ENCODE measurements around the gene LITAF. TPM values are rescaled to one million over a fixed set of nuclear protein-coding genes. Genes with fewer than 3 reads are reported as not detected.

Gene LITAF
- polyA plus RNA-seq, 1 donor from 2014 or later = 0.31 TPM

DNA sequence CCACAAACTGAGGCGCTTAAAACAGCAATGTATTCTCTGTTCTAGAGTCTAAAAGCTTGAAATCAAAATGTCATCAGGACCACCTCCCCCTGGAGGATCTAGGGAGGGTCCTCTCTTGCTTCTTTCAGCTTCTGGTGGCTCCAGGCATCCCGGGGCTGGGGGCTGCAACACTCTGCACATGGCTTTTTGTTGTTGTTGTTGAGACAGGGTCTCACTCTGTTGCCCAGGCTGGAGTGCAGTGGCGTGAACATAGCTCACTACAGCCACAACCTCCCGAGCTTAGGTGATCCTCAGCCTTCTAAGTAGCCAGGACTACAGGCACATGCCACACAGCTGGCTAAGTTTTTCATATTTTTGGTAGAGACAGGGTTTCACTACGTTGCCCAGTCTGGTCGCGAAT lies 44.5 kb upstream of the LITAF start:
- no peak overlapping the region for H3K27ac ChIP-seq (ENCODE audit: low read length)
- H3K4me2 ChIP-seq (ENCODE audit: low read length) = no peak overlapping the region
- no peak for TF ChIP-seq EP300 (conservative IDR thresholded peaks at IDR 0.05; ENCODE audit: poor library complexity, severe bottlenecking)
- TF ChIP-seq SMC3 (conservative IDR thresholded peaks at IDR 0.05; ENCODE audit: poor library complexity) = no peak
- no peak for TF ChIP-seq TAF1 (IDR thresholded peaks at IDR 0.05; ENCODE audit: low read depth)
- TF ChIP-seq, protein P1, sequence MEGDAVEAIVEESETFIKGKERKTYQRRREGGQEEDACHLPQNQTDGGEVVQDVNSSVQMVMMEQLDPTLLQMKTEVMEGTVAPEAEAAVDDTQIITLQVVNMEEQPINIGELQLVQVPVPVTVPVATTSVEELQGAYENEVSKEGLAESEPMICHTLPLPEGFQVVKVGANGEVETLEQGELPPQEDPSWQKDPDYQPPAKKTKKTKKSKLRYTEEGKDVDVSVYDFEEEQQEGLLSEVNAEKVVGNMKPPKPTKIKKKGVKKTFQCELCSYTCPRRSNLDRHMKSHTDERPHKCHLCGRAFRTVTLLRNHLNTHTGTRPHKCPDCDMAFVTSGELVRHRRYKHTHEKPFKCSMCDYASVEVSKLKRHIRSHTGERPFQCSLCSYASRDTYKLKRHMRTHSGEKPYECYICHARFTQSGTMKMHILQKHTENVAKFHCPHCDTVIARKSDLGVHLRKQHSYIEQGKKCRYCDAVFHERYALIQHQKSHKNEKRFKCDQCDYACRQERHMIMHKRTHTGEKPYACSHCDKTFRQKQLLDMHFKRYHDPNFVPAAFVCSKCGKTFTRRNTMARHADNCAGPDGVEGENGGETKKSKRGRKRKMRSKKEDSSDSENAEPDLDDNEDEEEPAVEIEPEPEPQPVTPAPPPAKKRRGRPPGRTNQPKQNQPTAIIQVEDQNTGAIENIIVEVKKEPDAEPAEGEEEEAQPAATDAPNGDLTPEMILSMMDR (IDR thresholded peaks at IDR 0.05; ENCODE audit: poor library complexity, severe bottlenecking) = no peak
- TF ChIP-seq POLR2AphosphoS5 (IDR thresholded peaks at IDR 0.05) = no peak
- no peak for TF ChIP-seq MXI1 (conservative IDR thresholded peaks at IDR 0.05; ENCODE audit: poor library complexity, severe bottlenecking)
- TF ChIP-seq RAD21 (conservative IDR thresholded peaks at IDR 0.05) = no peak
- TF ChIP-seq, protein P2, sequence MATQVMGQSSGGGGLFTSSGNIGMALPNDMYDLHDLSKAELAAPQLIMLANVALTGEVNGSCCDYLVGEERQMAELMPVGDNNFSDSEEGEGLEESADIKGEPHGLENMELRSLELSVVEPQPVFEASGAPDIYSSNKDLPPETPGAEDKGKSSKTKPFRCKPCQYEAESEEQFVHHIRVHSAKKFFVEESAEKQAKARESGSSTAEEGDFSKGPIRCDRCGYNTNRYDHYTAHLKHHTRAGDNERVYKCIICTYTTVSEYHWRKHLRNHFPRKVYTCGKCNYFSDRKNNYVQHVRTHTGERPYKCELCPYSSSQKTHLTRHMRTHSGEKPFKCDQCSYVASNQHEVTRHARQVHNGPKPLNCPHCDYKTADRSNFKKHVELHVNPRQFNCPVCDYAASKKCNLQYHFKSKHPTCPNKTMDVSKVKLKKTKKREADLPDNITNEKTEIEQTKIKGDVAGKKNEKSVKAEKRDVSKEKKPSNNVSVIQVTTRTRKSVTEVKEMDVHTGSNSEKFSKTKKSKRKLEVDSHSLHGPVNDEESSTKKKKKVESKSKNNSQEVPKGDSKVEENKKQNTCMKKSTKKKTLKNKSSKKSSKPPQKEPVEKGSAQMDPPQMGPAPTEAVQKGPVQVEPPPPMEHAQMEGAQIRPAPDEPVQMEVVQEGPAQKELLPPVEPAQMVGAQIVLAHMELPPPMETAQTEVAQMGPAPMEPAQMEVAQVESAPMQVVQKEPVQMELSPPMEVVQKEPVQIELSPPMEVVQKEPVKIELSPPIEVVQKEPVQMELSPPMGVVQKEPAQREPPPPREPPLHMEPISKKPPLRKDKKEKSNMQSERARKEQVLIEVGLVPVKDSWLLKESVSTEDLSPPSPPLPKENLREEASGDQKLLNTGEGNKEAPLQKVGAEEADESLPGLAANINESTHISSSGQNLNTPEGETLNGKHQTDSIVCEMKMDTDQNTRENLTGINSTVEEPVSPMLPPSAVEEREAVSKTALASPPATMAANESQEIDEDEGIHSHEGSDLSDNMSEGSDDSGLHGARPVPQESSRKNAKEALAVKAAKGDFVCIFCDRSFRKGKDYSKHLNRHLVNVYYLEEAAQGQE (IDR thresholded peaks at IDR 0.05; ENCODE audit: borderline replicate concordance) = no peak
- no peak for TF ChIP-seq EZH2 (IDR thresholded peaks at IDR 0.05; ENCODE audit: borderline replicate concordance, insufficient read depth, low read length, poor library complexity, severe bottlenecking)
- H3F3A ChIP-seq (ENCODE audit: insufficient read depth, low read length, poor library complexity, severe bottlenecking) = no peaks in the 10 kb centered on the region
- H3K9ac ChIP-seq (ENCODE audit: low read length) = no peak overlapping the region
- H3K27me3 ChIP-seq (ENCODE audit: insufficient read depth, low read depth, low read length) = no peaks in the 10 kb centered on the region
- no peaks in the 10 kb centered on the region for H3K79me2 ChIP-seq (replicated peaks; ENCODE audit: insufficient read depth, low read length)
- H2AFZ ChIP-seq (ENCODE audit: low read depth, low read length) = no peak overlapping the region
- no peak overlapping the region for H3K4me3 ChIP-seq (ENCODE audit: low read length)
- no peaks in the 10 kb centered on the region for H3K9me3 ChIP-seq (ENCODE audit: low read length)
- no peaks in the 10 kb centered on the region for H3K36me3 ChIP-seq (ENCODE audit: insufficient read depth, low read length)
- H3K9me2 ChIP-seq (ENCODE audit: insufficient read depth, low read length) = no peaks in the 10 kb centered on the region
- no peaks in the 10 kb centered on the region for H4K20me1 ChIP-seq (ENCODE audit: insufficient read depth)

DNA sequence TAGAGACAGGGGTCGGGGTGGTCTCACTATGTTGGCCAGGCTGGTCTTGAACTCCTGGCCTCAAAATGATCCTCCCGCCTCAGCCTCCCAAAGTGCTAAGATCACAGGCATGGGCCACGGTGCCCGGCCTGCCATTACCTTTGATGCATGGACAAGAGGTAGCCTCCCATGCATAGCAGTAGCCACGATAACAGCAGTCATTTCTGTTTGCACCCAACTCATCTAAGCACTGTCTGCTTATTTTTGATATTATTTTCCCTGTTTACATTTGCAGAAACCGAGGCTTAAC lies 44.0 kb upstream of the LITAF start:
- no peak overlapping the region for H3K9ac ChIP-seq (ENCODE audit: low read length)
- H3F3A ChIP-seq (ENCODE audit: insufficient read depth, low read length, poor library complexity, severe bottlenecking) = no peaks in the 10 kb centered on the region
- H3K27me3 ChIP-seq (ENCODE audit: insufficient read depth, low read depth, low read length) = no peaks in the 10 kb centered on the region
- no peaks in the 10 kb centered on the region for H4K20me1 ChIP-seq (ENCODE audit: insufficient read depth)
- no peaks in the 10 kb centered on the region for H3K36me3 ChIP-seq (ENCODE audit: insufficient read depth, low read length)
- H3K79me2 ChIP-seq (replicated peaks; ENCODE audit: insufficient read depth, low read length) = no peaks in the 10 kb centered on the region
- no peak overlapping the region for H3K4me2 ChIP-seq (ENCODE audit: low read length)
- no peak overlapping the region for H2AFZ ChIP-seq (ENCODE audit: low read depth, low read length)
- TF ChIP-seq RAD21 (conservative IDR thresholded peaks at IDR 0.05) = no peak
- no peak for TF ChIP-seq POLR2AphosphoS5 (IDR thresholded peaks at IDR 0.05)
- no peak for TF ChIP-seq EP300 (conservative IDR thresholded peaks at IDR 0.05; ENCODE audit: poor library complexity, severe bottlenecking)
- TF ChIP-seq TAF1 (IDR thresholded peaks at IDR 0.05; ENCODE audit: low read depth) = no peak
- no peak for TF ChIP-seq SMC3 (conservative IDR thresholded peaks at IDR 0.05; ENCODE audit: poor library complexity)
- H3K9me2 ChIP-seq (ENCODE audit: insufficient read depth, low read length) = no peaks in the 10 kb centered on the region
- H3K27ac ChIP-seq (ENCODE audit: low read length) = no peak overlapping the region
- no peaks in the 10 kb centered on the region for H3K9me3 ChIP-seq (ENCODE audit: low read length)
- H3K4me3 ChIP-seq (ENCODE audit: low read length) = no peak overlapping the region
